Measurements from ENCODE around the gene SEC16B.

The SEC16B gene

DNA sequence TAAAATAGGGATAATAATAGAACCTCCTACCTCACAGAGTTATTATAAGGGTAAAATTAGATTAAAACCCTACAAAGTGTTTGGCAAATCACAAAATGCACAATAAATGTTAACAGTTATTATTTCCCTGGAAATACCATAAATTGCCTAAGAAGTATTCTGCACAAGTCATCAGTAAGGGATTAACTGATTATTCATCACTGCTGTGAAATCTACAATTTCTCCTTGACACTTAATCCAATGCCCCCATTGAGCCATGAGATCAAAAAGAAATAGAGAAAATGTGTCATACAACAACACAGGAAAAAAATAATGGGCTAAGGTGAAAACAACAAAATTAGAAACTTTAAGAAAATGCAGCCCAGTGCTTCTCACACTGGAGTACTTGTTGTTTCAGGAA, 6.7 kb upstream of the SEC16B start:
- DNase-seq, result no peak

GRCh38 chr1:177975588-177976495, 6.0 kb upstream of the SEC16B start:
- DNase-seq, result no peak

DNA sequence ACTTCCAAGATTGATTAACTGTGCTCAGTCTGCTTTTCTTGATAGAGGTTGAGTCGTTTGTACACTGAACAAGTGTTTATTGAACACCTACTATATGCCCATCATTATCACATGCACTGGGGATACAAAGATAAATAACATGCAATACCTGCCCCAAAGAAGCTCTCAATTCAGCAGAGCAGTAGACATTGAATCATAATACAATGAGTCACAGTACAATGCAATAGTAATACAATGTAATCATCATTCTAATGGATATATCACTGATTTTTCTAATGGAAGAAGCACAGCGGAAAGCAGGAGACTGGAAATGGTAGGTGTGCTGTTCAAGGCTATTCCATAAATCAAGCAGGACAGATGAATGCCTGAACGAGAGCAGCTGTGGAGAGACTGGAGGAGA, 3.7 kb upstream of the SEC16B start:
- DNase-seq, result no peak

DNA sequence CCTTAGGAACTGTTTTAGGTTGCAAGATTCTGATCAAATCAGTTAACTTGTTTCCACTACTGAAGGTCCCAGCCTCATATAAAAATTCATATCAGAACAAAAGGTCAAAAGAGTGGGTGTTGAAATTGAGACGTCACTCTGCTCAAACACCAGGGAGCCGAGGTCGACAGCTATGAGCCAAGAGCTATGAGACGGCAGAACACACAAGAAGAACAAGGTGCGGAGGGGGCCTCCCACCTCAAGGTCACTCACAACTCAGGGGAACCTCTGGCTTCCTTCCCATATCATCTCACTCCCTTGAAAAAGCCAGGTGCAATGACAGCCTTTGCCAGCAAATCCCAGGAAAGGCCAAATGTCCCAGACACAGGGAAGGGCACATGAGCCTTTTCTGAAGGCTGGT, 749 bp downstream of the SEC16B start:
- DNase-seq, result no peak

GRCh38 chr1:177966199-177966598, 3.7 kb downstream of the SEC16B start:
- no peak for DNase-seq

GRCh38 chr1:177965293-177965692, 4.6 kb downstream of the SEC16B start:
- DNase-seq, result no peak

DNA sequence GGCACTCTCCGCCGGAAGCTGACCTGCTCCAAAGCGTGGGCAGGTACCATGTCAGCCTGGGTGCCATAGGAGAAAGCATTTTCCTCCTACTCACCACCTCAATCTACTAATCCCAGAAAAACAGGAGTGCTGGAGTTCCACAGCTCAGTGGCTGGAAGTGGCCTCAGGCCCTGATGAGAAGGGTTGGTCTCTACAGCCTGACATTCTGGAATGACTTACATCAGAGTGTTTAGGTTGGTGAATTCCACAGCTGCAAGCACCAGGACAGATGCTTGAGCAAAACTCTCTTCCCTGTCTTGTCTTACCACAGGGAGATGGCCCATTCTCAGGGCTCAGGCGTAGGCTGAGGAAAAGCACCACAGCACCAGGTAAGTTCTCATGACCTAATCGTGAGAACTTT, 5.5 kb downstream of the SEC16B start:
- DNase-seq, result no peak

- DNase-seq, result no peak
Measured at GRCh38 chr1:177960939-177961622, 8.8 kb downstream of the SEC16B start.

GRCh38 chr1:177959811-177960515, 9.9 kb downstream of the SEC16B start:
- no peak for DNase-seq

DNA sequence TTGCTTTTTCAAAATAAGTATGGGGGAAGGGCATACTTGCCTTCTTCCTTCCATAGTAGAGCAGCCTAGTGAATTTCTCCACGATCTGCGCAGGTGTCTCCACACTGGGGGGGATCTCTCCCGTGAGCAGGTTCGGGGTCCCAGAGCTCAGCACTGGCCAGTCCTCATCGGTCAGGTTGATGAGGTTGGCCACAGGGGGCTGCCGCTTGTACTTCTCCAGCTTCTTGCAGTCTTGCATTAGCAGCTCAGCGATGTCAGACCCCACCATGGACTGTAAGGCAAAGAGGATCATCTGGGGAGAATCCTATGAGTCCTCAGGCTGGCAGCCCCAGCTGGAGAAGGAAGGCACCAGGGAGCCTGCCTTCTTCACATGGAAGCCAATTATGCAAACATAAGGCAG, 11.8 kb downstream of the SEC16B start:
- DNase-seq, result no peak

- no peak for DNase-seq
Measured at GRCh38 chr1:177954076-177954475, 15.8 kb downstream of the SEC16B start.

GRCh38 chr1:177953549-177953948, 16.3 kb downstream of the SEC16B start:
- no peak for DNase-seq

GRCh38 chr1:177952691-177953090, 17.2 kb downstream of the SEC16B start:
- no peak for DNase-seq

DNA sequence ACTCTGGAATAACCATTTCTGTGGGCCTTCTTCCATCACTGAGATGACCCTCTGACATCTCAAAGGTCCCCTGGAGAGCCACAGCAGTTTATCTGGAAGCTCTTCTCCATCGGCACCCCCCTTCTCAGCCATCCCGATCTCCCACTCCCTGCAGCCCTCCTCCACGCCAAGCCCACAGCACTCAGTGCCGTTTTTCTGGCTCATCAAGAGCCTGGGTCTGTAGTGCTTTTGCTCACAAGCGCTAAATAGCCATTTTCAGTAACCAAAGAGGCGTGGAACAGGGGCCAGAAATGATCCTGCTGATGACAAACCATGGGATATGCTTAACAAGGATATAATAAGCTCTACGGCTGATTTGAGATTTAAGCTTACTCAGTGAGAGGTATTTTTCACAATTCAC, 17.6 kb downstream of the SEC16B start:
- no peak for DNase-seq

DNA sequence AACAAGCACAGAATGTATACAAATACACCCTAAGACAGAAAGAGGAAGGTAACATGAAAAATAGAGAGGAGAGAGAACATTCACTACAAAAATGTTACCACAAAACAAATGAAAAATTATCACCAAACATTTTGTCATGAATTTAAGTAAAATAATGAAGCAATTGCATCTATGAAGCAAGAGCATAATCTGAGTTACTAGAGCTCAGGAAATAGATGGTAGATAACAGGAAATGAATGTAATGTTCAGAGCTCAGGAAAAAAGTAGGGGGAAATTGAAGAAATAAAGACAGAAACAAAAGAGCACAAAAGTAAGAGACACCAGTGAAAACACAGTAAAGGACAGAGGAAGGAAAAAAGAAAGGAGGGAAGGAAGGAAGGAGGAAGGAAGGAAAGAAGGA, 19.4 kb downstream of the SEC16B start:
- DNase-seq, result no peak

DNA sequence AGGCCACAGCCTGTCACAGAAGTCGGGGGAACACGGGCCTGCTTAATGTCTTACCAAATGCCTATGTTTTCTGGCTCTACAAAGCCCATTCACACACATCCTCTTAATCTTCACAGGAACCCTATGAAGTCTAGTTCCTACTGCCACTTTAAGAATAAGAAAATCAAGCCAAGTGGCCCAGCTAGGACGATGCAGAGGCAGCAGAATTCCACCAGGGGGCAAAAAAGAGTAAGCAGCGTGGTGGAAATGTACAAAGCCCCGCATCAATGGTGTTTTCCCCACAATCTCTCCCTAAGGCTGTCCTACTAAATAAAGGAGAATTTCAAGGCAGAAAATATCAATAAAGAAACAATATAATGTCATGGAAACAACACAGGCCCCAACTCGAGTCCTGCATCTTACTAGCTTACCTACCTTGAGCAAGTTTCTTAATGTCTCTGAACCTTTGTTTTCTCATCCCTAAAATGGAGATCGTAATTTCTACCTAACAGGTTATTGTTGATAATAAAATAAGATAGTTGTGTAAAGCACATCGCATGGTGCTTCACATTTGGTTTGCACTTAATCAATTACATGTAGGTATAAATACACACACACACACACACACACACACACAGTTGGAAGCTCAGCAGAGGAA, 21.4 kb downstream of the SEC16B start:
- no peak for DNase-seq

GRCh38 chr1:177947623-177948022, 22.2 kb downstream of the SEC16B start:
- no peak for DNase-seq

DNA sequence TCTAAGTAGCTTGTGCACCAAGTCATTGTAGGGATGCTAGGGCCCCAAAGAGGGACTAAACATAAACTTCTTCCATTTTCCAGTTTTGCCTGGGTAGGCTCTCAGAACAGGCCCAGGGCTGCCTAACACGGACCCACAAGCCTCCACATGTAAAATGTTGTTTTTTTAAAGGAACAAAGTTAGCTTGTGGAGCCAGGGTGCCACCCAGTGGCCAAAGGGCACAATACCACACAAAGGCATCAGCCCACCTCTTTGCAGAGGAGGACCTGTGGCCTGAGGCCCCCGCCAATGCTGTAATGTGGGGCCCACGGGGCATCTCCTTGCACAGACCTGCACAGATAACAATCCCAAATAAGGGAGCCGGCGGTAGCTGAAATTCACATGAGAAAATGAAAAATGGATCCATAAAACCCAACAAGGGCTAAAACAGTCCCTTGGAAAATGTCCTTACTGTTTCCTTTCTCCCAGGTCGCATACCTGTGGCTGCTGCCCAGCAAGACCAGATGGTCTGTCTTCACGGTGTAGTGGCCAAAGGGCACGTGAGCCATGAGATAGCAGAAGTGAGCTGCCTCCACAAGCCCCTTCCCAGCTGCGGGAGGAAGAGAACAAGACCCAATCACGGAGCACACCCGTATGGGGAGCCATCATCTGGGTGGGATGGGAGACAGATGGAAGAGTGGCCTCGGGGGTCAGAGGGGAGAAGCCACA, 23.8 kb downstream of the SEC16B start:
- DNase-seq, result no peak

DNA sequence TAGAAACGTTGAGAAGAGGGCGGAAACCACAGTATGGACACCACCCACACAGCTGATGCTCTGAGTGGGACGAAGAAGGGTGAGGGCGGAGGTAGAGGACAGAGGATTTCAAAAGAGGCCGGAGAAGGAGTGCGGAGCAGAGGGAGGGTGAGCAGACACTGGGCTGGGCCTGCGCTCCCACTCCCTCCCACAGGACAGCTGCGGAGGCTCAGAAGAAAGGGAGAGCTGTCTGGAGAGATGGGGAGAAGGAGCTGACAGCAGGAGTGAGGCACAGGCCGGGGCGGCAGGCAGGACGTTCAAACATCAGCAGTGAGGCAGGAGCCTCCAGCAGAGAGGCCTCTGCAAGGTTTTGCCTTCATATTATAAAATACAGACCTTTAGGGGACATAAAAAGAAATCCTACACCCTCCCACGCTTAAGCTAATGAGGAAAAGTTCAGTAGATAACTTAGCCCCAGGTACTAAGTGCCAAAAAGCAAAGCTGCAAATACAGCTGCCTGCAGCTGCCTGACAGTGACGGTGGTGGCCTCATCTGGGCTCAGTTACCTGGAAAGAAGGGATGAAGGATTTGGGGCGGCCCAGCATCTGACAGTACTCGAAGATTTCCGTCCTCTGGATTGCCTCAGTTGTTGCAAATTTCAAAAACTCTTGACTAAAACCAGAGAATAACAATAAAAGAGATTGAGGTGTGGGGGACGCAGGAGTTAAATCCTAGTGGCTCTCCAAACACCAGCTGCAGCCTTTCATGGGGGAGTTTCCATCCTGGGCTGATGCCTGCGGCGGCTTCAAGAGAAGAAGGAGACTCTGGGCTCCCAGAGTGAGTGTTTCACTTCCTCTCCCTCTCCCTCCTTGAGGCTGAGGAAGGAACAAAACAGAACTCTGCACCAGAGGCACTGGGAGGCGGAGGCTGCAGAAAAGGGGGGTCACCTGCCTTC, 25.6 kb downstream of the SEC16B start:
- DNase-seq, result no peak

GRCh38 chr1:177941976-177942375, 27.9 kb downstream of the SEC16B start:
- no peak for DNase-seq

- no peak for DNase-seq
Measured at GRCh38 chr1:177940682-177941081, 29.2 kb downstream of the SEC16B start.
